Loucy (cell line): ENCODE results near the gene RBP3.

ENCODE experiments used
- H2AFZ ChIP-seq: fragments of 200-600 bp; sonication (generic); 2 replicates; pipeline ENCODE4 v1.6.0; 2016; ENCODE audit warnings: antibody characterized with exemption, mild to moderate bottlenecking, low read length, moderate library complexity
- H3F3A ChIP-seq: fragments of 200-600 bp; 2 replicates; pipeline ENCODE4 v1.6.0; 2016; ENCODE audit warnings: antibody characterized with exemption, low read depth, mild to moderate bottlenecking
- H3K27me3 ChIP-seq: fragments of 200-600 bp; sonication (generic); 2 replicates; pipeline ENCODE4 v1.6.1; 2014; ENCODE audit warnings: low read length, mild to moderate bottlenecking; ENCODE audit not compliant: insufficient read depth, poor library complexity, severe bottlenecking
- H3K36me3 ChIP-seq: fragments of 200-600 bp; sonication (generic); 2 replicates; pipeline ENCODE4 v1.6.1; 2016; ENCODE audit warnings: low read length; ENCODE audit not compliant: insufficient read depth
- H3K4me1 ChIP-seq: fragments of 200-600 bp; sonication (generic); 2 replicates; pipeline ENCODE4 v1.5.1; 2014; ENCODE audit warnings: low read length, mild to moderate bottlenecking; ENCODE audit not compliant: insufficient read depth, poor library complexity, severe bottlenecking
- H3K4me2 ChIP-seq: fragments of 200-600 bp; sonication (generic); 2 replicates; pipeline ENCODE4 v1.6.0; 2014; ENCODE audit warnings: antibody characterized with exemption, low read length, low read depth, mild to moderate bottlenecking; ENCODE audit not compliant: poor library complexity, severe bottlenecking
- H3K4me3 ChIP-seq: fragments of 200-600 bp; sonication (generic); 2 replicates; pipeline ENCODE4 v1.5.1; 2014; ENCODE audit warnings: low read length, mild to moderate bottlenecking, mixed read lengths; ENCODE audit not compliant: poor library complexity, severe bottlenecking
- H3K79me2 ChIP-seq: fragments of 200-600 bp; sonication (generic); 2 replicates; pipeline ENCODE4 v1.6.1; 2014; ENCODE audit warnings: low read length; ENCODE audit not compliant: insufficient read depth
- H3K9ac ChIP-seq: fragments of 200-600 bp; sonication (generic); 2 replicates; pipeline ENCODE4 v1.6.0; 2014; ENCODE audit warnings: mild to moderate bottlenecking, low read depth, low read length, moderate library complexity; ENCODE audit not compliant: poor library complexity, severe bottlenecking
- H3K9me2 ChIP-seq: fragments of 200-600 bp; sonication (generic); replicated peaks from 2 replicates; pipeline ENCODE4 v1.6.1; 2016; ENCODE audit warnings: low read depth, low read length, mixed read lengths
- H3K9me3 ChIP-seq: fragments of 200-600 bp; sonication (generic); 2 replicates; pipeline ENCODE4 v1.6.1; 2014; ENCODE audit warnings: mild to moderate bottlenecking, antibody characterized with exemption, low read length, low read depth; ENCODE audit not compliant: insufficient read depth
- H4K20me1 ChIP-seq: fragments of 200-600 bp; sonication (generic); 2 replicates; pipeline ENCODE4 v1.6.0; 2014; ENCODE audit warnings: antibody characterized with exemption, low read length, mild to moderate bottlenecking; ENCODE audit not compliant: insufficient read depth, poor library complexity, severe bottlenecking
- EZH2phosphoT487 ChIP-seq: fragments of 200-600 bp; IDR thresholded peaks from 2 replicates; pipeline ENCODE4 v1.6.1; 2018; ENCODE audit warnings: antibody characterized with exemption, mild to moderate bottlenecking, moderate library complexity, borderline replicate concordance
- TF ChIP-seq, protein P1 (sequence below): fragments of 200-600 bp; sonication (generic); conservative IDR thresholded peaks from 2 replicates; pipeline ENCODE4 v1.5.1; 2014; ENCODE audit warnings: mild to moderate bottlenecking, antibody characterized with exemption, low read length

Gene RBP3

DNA sequence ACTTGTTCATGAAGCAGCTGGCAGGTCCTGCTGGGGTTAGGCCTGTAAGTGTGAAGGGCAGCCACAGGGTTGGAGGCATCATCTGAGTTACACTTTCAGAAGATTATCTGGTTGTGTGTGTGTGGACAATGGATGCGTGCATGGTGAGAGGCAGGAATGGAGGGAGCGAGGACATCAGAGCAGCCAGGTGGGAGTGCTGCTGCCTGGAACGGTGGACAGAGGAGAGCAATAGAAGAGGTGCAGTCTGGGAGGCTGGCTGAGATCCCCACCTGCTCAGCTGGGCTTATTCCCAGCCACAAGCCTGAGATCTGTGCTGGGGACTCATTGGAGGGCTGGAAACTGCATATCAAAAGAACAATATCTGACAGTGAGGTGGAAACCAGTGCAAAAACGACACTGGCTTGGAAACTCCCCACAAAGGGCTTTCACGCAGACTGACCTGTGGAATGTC is 18.0 kb downstream of the RBP3 start:
- no peaks in the 10 kb centered on the region for H3K4me1 ChIP-seq
- no peaks in the 10 kb centered on the region for H3K36me3 ChIP-seq
- TF ChIP-seq EZH2phosphoT487, result no peak
- TF ChIP-seq, protein P1, sequence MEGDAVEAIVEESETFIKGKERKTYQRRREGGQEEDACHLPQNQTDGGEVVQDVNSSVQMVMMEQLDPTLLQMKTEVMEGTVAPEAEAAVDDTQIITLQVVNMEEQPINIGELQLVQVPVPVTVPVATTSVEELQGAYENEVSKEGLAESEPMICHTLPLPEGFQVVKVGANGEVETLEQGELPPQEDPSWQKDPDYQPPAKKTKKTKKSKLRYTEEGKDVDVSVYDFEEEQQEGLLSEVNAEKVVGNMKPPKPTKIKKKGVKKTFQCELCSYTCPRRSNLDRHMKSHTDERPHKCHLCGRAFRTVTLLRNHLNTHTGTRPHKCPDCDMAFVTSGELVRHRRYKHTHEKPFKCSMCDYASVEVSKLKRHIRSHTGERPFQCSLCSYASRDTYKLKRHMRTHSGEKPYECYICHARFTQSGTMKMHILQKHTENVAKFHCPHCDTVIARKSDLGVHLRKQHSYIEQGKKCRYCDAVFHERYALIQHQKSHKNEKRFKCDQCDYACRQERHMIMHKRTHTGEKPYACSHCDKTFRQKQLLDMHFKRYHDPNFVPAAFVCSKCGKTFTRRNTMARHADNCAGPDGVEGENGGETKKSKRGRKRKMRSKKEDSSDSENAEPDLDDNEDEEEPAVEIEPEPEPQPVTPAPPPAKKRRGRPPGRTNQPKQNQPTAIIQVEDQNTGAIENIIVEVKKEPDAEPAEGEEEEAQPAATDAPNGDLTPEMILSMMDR, result no peak
- no peak overlapping the region for H3K4me2 ChIP-seq
- H3K9ac ChIP-seq, result no peak overlapping the region
- H4K20me1 ChIP-seq, result no peaks in the 10 kb centered on the region
- no peaks in the 10 kb centered on the region for H3K27me3 ChIP-seq
- H3K79me2 ChIP-seq, result no peaks in the 10 kb centered on the region
- H3K9me3 ChIP-seq, result no peaks in the 10 kb centered on the region
- no peaks in the 10 kb centered on the region for H3F3A ChIP-seq
- no peak overlapping the region for H2AFZ ChIP-seq
- no peak overlapping the region for H3K4me3 ChIP-seq
- no peaks in the 10 kb centered on the region for H3K9me2 ChIP-seq

DNA sequence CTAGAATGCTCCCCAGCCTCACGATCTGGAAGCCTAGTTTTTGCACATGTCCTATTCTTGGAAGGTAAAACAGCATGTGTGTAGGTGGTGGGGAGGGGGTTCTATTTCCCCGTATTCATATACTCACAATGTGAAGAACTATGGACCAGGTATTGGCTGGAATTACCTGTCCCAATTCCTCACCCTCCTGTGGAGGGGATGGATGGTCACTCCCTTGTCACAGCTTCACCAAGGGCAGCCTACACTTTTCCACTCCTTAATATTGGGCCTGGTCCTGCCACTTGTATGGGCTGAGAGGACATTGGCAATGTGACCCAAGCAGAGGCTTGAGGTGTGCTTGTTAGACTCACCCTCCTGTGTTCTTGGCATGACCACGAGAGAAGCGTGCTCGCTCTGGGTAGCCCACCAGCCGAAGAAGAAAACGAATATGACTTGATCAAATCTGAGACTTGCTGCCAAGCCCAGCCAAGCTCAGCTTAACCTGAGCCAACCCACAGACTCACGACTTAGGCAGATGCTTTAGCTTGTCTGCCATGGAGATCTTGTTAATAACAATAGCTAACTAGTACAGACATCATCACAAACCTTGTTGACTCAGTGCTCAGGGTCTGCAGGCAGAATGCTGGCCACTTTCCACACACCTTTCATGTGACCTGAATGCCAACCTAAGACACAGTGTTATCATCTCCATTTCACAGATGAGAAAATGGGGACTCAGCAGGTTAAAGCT is 18.7 kb downstream of the RBP3 start:
- no peaks in the 10 kb centered on the region for H3K36me3 ChIP-seq
- no peaks in the 10 kb centered on the region for H3K79me2 ChIP-seq
- no peaks in the 10 kb centered on the region for H3K4me1 ChIP-seq
- no peaks in the 10 kb centered on the region for H3K9me2 ChIP-seq
- no peaks in the 10 kb centered on the region for H3K9me3 ChIP-seq
- no peaks in the 10 kb centered on the region for H3K27me3 ChIP-seq
- H3F3A ChIP-seq, result no peaks in the 10 kb centered on the region
- H3K9ac ChIP-seq, result no peak overlapping the region
- H4K20me1 ChIP-seq, result no peaks in the 10 kb centered on the region
- no peak overlapping the region for H2AFZ ChIP-seq
- no peak overlapping the region for H3K4me3 ChIP-seq
- H3K4me2 ChIP-seq, result no peak overlapping the region
- TF ChIP-seq, protein P1, result no peak
- no peak for TF ChIP-seq EZH2phosphoT487

DNA sequence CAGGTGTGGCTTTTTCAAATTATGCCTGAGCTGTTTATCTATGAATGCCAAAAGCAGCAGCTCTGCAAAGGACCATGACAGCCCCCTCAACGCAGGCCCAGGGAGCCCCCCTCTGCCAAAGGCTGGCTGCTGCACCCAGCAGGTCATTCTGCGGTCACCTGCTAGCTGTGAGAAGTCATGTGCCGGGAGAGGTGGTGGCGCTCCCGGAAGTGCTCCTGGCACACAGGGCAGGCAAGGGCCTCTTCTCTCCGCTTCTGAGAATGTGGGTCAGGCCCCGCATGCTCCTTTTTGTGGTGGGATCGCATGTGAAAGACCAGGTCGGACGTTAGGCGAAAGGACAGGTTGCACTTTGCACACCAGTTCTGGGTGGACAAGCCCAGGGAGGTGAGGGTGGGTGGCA is 19.5 kb downstream of the RBP3 start:
- Histone ChIP-seq H3K79me2 (no peaks in the 10 kb centered on the region), H3K4me1 (no peaks in the 10 kb centered on the region), H3K4me3 (no peak overlapping the region), H3K36me3 (no peaks in the 10 kb centered on the region), H3K9me2 (no peaks in the 10 kb centered on the region), H3K9me3 (no peaks in the 10 kb centered on the region), H2AFZ (no peak overlapping the region), H3K27me3 (no peaks in the 10 kb centered on the region), H4K20me1 (no peaks in the 10 kb centered on the region), H3F3A (no peaks in the 10 kb centered on the region), H3K9ac (no peak overlapping the region), H3K4me2 (no peak overlapping the region)
- TF ChIP-seq EZH2phosphoT487, result no peak
- TF ChIP-seq, protein P1, result no peak
